A549 treated with AZD2906 at 1 μM for 4 hours (cell line): ENCODE data around the gene ACMSD. TPM values are rescaled to one million over a fixed set of nuclear protein-coding genes. Genes with fewer than 3 reads are reported as not detected.

ENCODE experiments used
- total RNA-seq: library from RNA; stranded (reverse); fragments of 200-300 nt; extraction: Qiagen RNA extraction; gene quantifications from 5 replicates; pipeline ENCODE4 v1.2.3, GENCODE V29; 2022

ACMSD gene
- not detected in 5 replicates for total RNA-seq

DNA sequence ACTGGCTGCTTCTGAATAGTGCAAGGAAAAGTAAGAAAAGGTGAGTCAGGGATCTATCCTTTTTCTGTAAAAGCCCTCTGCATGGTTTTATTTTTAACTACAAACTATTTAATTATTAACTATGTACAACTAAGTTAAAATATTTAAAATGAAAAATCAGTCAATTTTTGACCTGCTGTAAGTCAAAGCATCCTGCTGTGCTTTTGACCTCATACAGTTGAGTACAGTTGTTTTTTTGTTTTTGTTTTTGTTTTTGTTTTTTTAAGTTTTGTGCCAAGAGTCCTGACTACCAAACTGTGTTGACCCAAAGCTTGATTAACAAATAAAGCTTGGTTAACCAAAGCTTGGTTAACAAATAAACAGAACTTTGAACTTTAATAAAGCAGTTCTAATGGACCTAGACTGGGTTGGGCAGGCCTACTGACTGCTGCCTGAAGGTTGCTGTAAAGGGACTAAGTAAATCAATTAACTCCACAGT is at the start of gene ACMSD:
Gene ACMSD (plus strand): TSS at position 474 of the 478 bp plus-strand sequence. CDS start 67 bp downstream, outside the sequence.

GRCh38 chr2:134918526-134919340 is 80.3 kb downstream of the ACMSD start, which contains the start of gene CCNT2:
CCNT2 (plus strand) TSS chr2:134918822; CDS start chr2:134918855, 33 bp downstream.

Other genes starting within 250 kb of the ACMSD start
- 0.09 to 0.17 TPM (median 0.10 TPM) in 5 replicates for gene TMEM163, start 119.6 kb upstream of the ACMSD start, total RNA-seq
- 8.2 to 10.2 TPM (median 8.7 TPM) in 5 replicates for gene CCNT2, start 80.2 kb downstream of the ACMSD start, total RNA-seq
- not detected in 5 replicates for gene MAP3K19, start 208.8 kb downstream of the ACMSD start, total RNA-seq
- gene RAB3GAP1, start 213.7 kb downstream of the ACMSD start, total RNA-seq: 23.3 to 31.6 TPM (median 25.5 TPM) in 5 replicates